ENCODE data around the gene EDIL3.

DNA sequence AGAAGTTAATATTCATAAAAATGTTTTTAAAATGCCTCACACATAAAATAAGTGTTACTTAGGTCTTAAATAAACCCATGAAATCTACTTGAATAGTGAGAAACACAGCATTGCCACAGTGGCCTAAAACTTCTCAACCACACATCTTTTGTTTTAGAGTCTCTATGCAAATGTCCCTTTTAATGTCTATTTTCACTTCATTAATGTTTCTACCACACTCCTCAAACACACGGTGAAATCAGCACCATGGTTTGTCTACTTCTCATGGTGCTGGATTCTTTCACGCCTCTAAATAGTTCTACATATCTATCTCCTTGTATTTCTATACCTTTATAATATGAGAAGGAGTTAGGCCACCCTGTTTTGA, 111.2 kb downstream of the EDIL3 start:
- TF ChIP-seq, protein P1, sequence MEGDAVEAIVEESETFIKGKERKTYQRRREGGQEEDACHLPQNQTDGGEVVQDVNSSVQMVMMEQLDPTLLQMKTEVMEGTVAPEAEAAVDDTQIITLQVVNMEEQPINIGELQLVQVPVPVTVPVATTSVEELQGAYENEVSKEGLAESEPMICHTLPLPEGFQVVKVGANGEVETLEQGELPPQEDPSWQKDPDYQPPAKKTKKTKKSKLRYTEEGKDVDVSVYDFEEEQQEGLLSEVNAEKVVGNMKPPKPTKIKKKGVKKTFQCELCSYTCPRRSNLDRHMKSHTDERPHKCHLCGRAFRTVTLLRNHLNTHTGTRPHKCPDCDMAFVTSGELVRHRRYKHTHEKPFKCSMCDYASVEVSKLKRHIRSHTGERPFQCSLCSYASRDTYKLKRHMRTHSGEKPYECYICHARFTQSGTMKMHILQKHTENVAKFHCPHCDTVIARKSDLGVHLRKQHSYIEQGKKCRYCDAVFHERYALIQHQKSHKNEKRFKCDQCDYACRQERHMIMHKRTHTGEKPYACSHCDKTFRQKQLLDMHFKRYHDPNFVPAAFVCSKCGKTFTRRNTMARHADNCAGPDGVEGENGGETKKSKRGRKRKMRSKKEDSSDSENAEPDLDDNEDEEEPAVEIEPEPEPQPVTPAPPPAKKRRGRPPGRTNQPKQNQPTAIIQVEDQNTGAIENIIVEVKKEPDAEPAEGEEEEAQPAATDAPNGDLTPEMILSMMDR (IDR thresholded peaks at IDR 0.05), result no peak
- TF ChIP-seq EZH2 (IDR thresholded peaks at IDR 0.05; ENCODE audit: borderline replicate concordance, insufficient read depth, low read depth, low read length, poor library complexity, severe bottlenecking), result no peak

Data from B cell (primary cell).